Endothelial cell (in vitro differentiated cells): ENCODE data around the gene NRG2. TPM values are rescaled to one million over a fixed set of nuclear protein-coding genes. Genes with fewer than 3 reads are reported as not detected.
A peak's percentile ranks its signal among the peaks of the same experiment; 100 is the strongest.

ENCODE experiments used
- DNase-seq: peaks from one replicate; pipeline ENCODE4 v3.0.0; 2021; ENCODE audit warnings: low spot score
- H3K27ac Mint-ChIP-seq: one replicate; pipeline ENCODE4 v1.8.0; 2021; ENCODE audit warnings: mixed read lengths, inconsistent platforms; ENCODE audit not compliant: unreplicated experiment
- H3K27me3 Mint-ChIP-seq: one replicate; pipeline ENCODE4 v1.8.0; 2021; ENCODE audit warnings: mild to moderate bottlenecking, moderate library complexity, mixed read lengths, inconsistent platforms; ENCODE audit not compliant: unreplicated experiment
- H3K36me3 Mint-ChIP-seq: one replicate; pipeline ENCODE4 v1.8.0; 2021; ENCODE audit warnings: mild to moderate bottlenecking, low read depth, mixed read lengths, inconsistent platforms; ENCODE audit not compliant: unreplicated experiment
- H3K4me1 Mint-ChIP-seq: one replicate; pipeline ENCODE4 v1.8.0; 2021; ENCODE audit warnings: mild to moderate bottlenecking, mixed read lengths, inconsistent platforms; ENCODE audit not compliant: unreplicated experiment
- H3K4me3 Mint-ChIP-seq: one replicate; pipeline ENCODE4 v1.8.0; 2021; ENCODE audit warnings: mild to moderate bottlenecking, mixed read lengths, inconsistent platforms; ENCODE audit not compliant: unreplicated experiment
- H3K9me3 Mint-ChIP-seq: one replicate; pipeline ENCODE4 v1.8.0; 2021; ENCODE audit warnings: mixed read lengths, inconsistent platforms; ENCODE audit not compliant: unreplicated experiment
- long read RNA-seq: library from polyadenylated mRNA; unstranded; transcript quantifications from one replicate; pipeline ENCODE4 v2.0.0, GENCODE V29; 2020; ENCODE audit not compliant: unreplicated experiment
- total RNA-seq: library from RNA; stranded (reverse); fragmentation: NEBNext Ultra II Directional; extraction: Animal tissue kit (Norgen Biotek cat#: 25700); gene quantifications from one replicate; pipeline ENCODE4 v1.2.1, GENCODE V29; 2021; ENCODE audit not compliant: unreplicated experiment
- TF ChIP-seq, protein P1 (sequence below): fragments of 200-600 bp; sonication (generic); IDR thresholded peaks from one replicate; pipeline ENCODE4 v1.5.0; 2021; ENCODE audit warnings: antibody characterized with exemption; ENCODE audit not compliant: unreplicated experiment

The NRG2 gene
- total RNA-seq = not detected
- long read RNA-seq = 0 reads

DNA sequence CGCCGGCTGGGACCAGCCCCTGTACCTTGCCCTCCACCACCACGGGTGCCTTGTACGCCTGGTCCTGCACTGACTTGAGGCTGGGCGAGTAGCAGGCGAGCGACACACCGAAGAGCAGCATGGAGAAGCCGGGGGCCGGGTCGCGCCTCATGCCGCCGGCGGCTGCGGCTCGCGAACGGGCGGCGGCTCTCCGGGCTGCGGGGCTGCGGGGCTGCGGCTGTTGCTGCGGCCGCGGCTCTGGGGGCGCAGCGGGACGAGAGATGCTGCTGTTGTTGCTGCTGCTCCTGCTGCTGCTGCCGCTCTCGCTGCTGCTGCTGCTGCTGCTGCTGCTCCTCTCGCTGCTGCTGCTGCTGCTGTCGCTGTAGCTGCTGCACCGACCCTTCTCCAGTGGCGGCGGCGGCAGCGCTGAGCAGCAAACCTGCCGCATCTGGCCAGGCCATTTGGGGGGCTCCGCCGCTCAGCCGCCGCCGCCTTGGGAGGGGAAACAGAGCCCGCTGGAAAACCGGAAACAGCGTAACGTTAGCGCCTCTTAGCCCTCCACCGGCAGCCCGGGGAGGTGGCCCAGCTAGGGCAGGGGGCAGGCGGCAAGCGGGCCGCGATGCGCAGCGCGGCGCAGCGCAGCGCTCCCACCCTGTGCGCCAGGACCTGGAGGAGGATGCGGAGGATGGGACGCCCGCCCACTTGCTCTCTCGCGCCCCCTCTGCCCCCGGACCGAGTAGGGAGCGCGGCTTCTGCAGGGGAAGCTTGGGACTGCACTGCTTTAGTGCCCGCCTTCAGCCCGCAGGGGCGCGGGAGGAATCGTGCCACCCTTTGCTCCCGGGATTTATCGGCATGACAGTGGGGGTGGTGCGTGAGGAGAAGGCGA lies at the start of gene NRG2:
NRG2 (minus strand) TSS at position 657 of the 865 bp plus-strand sequence.
- H3K27me3 Mint-ChIP-seq = peaks cover 25% of the 10 kb centered on the region
- peak; percentile 68 for DNase-seq
- peak within 1 kb of the TSS; percentile 56 for H3K4me3 Mint-ChIP-seq
- TF ChIP-seq, protein P1, sequence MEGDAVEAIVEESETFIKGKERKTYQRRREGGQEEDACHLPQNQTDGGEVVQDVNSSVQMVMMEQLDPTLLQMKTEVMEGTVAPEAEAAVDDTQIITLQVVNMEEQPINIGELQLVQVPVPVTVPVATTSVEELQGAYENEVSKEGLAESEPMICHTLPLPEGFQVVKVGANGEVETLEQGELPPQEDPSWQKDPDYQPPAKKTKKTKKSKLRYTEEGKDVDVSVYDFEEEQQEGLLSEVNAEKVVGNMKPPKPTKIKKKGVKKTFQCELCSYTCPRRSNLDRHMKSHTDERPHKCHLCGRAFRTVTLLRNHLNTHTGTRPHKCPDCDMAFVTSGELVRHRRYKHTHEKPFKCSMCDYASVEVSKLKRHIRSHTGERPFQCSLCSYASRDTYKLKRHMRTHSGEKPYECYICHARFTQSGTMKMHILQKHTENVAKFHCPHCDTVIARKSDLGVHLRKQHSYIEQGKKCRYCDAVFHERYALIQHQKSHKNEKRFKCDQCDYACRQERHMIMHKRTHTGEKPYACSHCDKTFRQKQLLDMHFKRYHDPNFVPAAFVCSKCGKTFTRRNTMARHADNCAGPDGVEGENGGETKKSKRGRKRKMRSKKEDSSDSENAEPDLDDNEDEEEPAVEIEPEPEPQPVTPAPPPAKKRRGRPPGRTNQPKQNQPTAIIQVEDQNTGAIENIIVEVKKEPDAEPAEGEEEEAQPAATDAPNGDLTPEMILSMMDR = no peak
- H3K36me3 Mint-ChIP-seq = peaks cover 10% of the 10 kb centered on the region
- peaks cover 13% of the 10 kb centered on the region for H3K4me1 Mint-ChIP-seq
- no peak within 1 kb of the TSS for H3K27ac Mint-ChIP-seq
- H3K9me3 Mint-ChIP-seq = no peaks in the 10 kb centered on the region

DNA sequence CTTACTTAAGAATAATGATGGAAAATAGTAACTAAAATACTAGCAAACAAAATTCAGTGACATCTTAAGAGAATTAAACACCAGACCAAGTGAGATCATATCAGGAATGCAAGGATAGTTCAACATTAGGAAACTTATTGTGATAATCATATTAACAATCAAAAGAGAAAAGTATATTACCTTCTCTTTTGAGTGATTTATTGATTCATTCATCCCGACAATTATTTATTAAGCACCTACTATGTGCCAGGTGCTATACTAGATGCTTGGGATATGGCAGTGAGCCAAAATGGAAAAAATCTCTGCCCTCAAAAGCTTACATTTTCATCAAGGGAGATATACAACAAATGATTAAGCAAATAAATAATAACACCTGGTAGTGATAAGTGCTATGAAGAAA lies 47.2 kb upstream of the NRG2 start:
- TF ChIP-seq, protein P1 = no peak
- Mint-ChIP-seq H3K27ac (no peak overlapping the region), H3K27me3 (peaks cover 2% of the 10 kb centered on the region)

DNA sequence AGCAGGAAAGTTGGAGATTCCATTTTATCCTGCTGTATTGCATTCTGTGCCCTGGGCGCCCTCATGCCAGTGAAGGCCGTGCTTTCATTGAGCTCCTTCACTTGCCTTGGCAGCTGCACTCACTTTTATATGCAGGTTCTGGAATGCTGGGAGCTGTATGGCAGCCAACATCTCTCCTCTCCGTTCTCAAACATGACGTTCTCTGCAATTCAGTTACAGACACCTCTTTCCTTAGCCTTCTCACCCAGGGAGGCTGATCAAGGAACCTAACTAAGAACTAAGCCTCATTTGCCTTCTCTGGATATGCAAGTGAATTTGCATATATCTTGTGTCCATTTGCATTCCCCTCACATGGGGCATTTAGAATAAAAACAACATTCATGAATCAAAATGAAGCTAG lies 41.4 kb upstream of the NRG2 start:
- H3K27me3 Mint-ChIP-seq = peaks cover 2% of the 10 kb centered on the region
- no peak overlapping the region for H3K27ac Mint-ChIP-seq
- H3K9me3 Mint-ChIP-seq = no peaks in the 10 kb centered on the region
- H3K4me1 Mint-ChIP-seq = no peaks in the 10 kb centered on the region
- H3K36me3 Mint-ChIP-seq = no peaks in the 10 kb centered on the region
- TF ChIP-seq, protein P1 = no peak
- no peak overlapping the region for H3K4me3 Mint-ChIP-seq
- no peak for DNase-seq

More for the DNA sequence above, 47.2 kb upstream of the NRG2 start:
- Mint-ChIP-seq H3K36me3 (no peaks in the 10 kb centered on the region), H3K4me3 (no peak overlapping the region), H3K9me3 (no peaks in the 10 kb centered on the region), H3K4me1 (no peaks in the 10 kb centered on the region)
- DNase-seq = no peak

DNA sequence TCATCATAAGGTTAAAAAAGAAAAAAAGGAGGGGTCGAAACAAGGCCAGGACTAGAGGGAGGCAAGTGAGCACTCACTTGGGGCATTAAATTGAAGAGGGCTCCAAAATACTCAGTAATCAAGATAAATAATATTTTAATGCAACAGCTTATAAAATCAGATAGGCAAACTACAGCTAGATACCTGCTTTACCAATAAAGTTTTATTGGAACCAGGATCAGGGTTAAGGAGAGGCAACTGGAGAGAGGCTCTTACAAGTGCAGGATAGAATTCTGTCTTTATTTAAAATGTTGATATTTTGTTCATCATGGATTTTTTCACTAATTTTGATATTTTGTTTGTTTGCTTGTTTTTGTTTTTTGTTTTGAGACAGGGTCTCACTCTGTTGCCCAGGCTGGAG lies 40.6 kb upstream of the NRG2 start:
- DNase-seq = no peak
- Mint-ChIP-seq H3K4me3 (no peak overlapping the region), H3K27ac (no peak overlapping the region), H3K9me3 (no peaks in the 10 kb centered on the region), H3K4me1 (no peaks in the 10 kb centered on the region), H3K36me3 (no peaks in the 10 kb centered on the region), H3K27me3 (peaks cover 2% of the 10 kb centered on the region)
- TF ChIP-seq, protein P1 = no peak

DNA sequence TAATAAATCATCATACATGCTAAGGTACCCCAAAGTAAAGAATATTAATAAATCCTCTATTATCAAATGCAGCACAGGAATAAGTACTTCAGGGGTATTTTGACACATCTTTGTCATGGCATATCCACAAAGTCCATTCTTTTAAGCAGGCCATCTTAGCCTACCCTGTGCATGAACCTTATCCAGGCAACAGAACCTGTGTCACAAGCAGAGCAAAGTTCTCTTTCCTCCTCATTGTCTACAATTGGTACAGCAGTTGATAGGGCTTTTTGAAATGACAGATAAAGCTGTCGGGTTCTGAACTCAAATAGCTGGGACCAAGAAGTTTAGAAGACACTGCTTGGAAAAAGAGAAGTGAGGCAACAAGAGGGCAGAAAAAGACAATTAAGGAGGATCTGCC lies 40.0 kb upstream of the NRG2 start:
- Mint-ChIP-seq H3K4me3 (no peak overlapping the region), H3K36me3 (no peaks in the 10 kb centered on the region), H3K27me3 (peaks cover 2% of the 10 kb centered on the region), H3K4me1 (no peaks in the 10 kb centered on the region), H3K9me3 (no peaks in the 10 kb centered on the region), H3K27ac (no peak overlapping the region)
- DNase-seq = no peak
- TF ChIP-seq, protein P1 = no peak
